HK-2 (cell line): ENCODE measurements around the gene KCNQ2.
A peak's percentile ranks its signal among the peaks of the same experiment; 100 is the strongest.

ENCODE experiments used
- DNase-seq: peaks from one replicate; pipeline ENCODE4 v3.0.0-alpha.2; 2018; ENCODE audit not compliant: unreplicated experiment

KCNQ2 gene

DNA sequence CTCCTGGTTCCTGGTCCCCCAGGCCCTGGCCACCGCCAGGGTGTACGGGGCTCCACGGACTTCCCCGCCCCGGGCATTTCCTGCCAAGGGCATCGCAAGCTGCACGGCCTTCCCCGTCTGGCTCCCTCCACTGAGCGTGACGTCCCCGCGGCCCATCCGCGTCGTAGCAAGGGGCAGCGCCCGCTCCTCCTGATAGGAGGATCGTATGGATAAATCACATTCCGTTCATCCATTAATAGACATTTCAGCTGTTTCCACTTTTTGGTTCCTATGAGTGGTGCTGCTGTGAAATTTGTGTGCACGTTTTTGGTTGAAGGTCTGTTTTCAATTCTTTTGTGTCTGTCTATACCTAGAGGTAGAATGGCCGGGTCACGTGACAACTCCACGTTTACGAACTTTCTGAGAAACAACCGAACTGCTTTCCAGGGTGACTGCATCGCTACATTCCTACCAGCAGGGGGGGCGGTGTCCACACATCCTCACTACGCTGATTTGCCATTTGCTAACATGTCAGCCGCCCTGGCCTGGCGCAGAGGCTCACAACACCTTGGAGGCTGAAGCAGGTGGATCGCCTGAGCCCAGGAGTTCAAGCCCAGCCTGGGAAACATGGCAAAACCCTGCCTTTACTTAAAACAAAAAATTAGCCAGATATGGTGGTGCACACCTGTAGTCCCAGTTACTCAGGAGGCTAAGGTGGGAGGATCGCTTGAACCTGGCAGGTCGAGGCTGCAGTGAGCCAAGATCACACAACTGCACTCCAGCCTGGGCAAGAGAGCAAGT, 37.7 kb downstream of the KCNQ2 start:
- peak; percentile 88 for DNase-seq

- DNase-seq, result no peak
Observed at GRCh38 chr20:63433756-63434531, 38.5 kb downstream of the KCNQ2 start.

- DNase-seq, result no peak
Observed at GRCh38 chr20:63433351-63433750, 39.1 kb downstream of the KCNQ2 start.

- no peak for DNase-seq
Observed at GRCh38 chr20:63432577-63433325, 39.7 kb downstream of the KCNQ2 start.

DNA sequence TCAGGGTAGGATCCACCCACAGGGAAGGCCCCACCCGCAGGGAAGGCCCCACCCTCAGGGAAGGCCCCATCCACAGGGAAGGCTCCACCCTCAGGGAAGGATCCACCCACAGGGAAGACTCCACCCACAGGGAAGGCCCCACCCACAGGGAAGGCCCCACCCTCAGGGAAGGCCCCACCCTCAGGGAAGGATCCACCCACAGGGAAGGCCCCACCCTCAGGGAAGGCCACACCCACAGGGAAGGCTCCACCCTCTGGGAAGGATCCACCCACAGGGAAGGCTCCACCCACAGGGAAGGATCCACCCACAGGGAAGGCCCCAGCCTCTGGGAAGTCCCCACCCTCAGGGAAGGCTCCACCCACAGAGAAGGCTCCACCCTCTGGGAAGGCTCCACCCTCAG, 40.5 kb downstream of the KCNQ2 start:
- no peak for DNase-seq

- no peak for DNase-seq
Observed at GRCh38 chr20:63430891-63431290, 41.6 kb downstream of the KCNQ2 start.

DNA sequence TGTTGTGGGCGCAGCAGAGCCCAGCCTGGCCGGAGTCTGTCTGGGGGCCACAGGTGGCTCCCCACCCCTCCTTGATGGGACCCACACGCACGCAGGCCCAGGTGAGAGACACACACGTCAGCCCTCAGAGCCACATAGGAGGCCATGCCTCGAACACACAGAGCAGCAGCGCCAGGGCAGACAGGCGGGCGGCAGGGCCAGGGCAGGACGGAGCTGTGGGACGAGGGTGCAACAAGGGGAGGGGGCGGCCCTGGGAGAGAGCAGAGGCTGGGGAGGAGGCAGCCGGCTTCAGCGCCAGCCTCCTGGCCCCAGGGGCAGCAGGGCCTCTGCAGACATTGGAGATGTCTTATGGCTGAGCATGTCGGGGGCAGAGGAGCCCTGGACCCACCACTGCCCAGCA, 42.5 kb downstream of the KCNQ2 start:
- no peak for DNase-seq

GRCh38 chr20:63428906-63429575, 43.4 kb downstream of the KCNQ2 start:
- no peak for DNase-seq

DNA sequence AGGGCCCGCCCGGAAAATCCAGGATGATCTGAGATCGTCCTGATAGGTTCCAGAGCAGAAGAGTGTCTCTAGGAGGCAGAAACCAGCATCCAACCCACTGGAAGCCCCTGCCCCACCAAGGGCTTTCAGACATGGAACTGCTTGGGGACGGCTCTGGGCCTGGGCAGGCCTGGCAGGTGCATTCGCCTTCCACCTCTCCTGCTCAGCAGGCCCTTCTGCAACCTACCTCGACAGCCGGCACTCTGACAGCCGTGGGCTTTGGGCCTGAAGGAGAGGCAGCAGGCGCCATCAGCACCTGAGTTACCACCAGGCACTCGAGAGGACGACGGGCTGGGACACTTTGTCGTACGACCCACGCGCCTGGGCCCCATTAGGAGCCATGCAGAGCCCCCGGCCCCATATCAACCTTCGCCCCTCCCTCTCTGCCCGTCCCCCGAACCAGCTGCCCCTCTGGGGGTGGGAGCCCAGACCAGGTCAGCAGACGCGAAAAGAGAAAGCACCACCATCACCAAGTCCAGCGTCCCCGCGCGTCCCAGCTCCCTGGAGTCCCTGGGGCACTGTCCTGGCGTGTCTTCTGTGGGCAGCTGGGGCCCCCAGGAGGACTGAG, 44.6 kb downstream of the KCNQ2 start:
- no peak for DNase-seq

DNA sequence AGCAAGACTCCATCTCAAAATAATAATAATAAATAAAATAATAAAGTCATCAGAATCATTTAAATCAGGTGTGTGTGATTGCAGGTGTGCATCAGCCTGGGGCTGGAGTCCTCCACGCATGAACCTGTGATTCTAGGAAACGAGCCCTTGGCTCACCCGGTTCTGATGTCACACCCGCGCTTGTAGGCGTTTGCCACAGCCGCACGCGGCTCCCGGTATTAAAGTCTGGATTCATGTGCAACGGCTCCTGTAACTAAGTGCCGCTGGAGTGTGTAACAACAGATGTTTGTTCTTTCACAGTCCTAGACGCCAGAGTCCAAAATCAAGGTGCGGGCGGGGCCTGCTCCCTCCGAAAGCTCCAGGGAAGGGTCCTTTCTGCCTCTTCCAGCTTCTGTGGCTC, 45.2 kb downstream of the KCNQ2 start:
- no peak for DNase-seq

GRCh38 chr20:63425846-63426485, 46.5 kb downstream of the KCNQ2 start:
- DNase-seq, result no peak

DNA sequence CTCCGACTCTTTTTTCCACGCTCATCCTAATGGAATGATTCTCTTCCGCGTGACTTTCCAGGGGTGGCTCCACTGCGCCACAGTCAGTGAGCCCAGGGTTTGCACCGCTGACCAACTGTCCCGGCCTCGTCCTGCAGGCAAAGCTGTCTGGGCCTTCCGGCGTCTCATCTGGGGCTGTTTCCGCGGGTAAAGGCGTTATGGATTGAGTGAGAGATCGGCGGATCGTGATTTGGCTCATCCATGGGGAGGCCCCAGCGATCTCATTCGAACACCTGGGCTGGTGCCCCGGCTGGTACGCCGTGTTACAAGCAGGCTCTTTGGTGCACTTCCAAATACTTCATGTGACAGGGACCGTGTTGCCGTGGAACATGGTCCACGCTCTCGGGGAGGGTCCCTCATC, 47.8 kb downstream of the KCNQ2 start:
- no peak for DNase-seq

DNA sequence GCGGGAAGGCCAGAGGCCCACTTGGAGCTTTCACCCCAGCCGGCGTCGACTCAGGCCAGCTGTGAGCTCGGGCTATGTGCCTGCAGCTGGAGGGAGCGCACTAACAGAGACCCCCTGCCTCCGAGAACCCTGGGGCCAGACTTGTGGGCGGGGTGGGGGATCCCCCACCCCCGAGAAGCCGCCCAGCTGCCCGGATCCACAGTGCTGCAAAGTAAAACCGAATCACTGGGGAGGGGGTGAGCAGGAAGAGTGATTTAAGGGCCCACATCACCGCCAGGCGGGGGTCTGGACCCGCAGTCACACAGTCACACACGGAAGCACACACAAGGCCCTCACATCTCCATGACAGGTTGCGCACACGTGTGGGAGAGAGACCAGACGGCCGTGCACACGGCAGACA, 48.7 kb downstream of the KCNQ2 start:
- no peak for DNase-seq

DNA sequence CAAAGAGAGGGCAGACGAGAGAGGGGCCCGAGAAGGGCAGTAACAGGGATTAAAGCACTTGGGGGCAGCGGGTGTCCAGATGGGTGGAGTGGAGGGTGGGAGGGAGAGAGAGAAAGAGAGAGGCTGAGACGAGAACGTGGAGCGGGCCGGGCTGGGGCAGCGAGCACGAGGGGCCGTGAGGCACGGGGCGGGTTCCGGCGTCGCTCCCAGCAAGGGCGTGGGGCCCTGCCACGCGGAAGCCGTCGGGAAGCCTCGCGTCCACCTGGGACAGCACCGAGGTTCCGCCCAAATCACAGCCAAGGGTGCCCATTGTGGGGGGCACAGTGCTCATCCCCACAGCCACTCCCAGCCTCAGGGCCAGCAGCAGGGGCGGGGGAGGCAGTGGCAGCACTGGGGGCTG, 49.8 kb downstream of the KCNQ2 start:
- DNase-seq, result no peak

DNA sequence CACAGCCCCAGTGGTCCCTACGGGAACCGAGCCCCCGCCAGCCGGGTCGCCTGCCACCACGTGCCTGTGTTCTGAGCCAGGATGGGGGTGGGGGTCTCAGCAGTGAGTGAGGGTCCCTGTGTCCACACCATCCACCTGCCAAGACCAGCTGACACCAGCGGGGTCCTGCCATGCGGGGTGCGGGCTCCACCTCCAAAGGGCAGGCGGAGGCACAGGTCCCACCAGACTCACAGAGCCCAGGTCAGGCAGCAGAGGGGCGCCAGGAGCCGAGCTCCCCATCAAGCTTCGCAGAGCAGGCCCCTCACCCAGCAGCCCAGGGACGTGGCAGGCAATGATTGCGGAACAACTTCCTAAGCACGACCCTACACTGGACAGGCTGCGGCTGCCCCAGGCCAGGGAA, 50.5 kb downstream of the KCNQ2 start:
- DNase-seq, result no peak

- no peak for DNase-seq
Observed at GRCh38 chr20:63421094-63421692, 51.3 kb downstream of the KCNQ2 start.

- DNase-seq, result no peak
Observed at GRCh38 chr20:63420359-63421093, 51.9 kb downstream of the KCNQ2 start.

- no peak for DNase-seq
Observed at GRCh38 chr20:63419299-63419698, 53.2 kb downstream of the KCNQ2 start.

GRCh38 chr20:63418617-63419016, 53.8 kb downstream of the KCNQ2 start:
- DNase-seq, result no peak

- no peak for DNase-seq
Observed at GRCh38 chr20:63417738-63418120, 54.7 kb downstream of the KCNQ2 start.
